Hypothalamus (tissue), 51 donors: Measurements from ENCODE around the gene SPECC1.
"Not testable (repeated sequence)": the region's sequence is repeated elsewhere in the genome, so short reads cannot be mapped to it uniquely, and the experiment has no call there.

ENCODE experiments used
- DNase-seq, 51 donors: peaks; one replicate each; lab custom pipeline; 2025; lab: John Stamatoyannopoulos, UW

SPECC1 gene

DNA sequence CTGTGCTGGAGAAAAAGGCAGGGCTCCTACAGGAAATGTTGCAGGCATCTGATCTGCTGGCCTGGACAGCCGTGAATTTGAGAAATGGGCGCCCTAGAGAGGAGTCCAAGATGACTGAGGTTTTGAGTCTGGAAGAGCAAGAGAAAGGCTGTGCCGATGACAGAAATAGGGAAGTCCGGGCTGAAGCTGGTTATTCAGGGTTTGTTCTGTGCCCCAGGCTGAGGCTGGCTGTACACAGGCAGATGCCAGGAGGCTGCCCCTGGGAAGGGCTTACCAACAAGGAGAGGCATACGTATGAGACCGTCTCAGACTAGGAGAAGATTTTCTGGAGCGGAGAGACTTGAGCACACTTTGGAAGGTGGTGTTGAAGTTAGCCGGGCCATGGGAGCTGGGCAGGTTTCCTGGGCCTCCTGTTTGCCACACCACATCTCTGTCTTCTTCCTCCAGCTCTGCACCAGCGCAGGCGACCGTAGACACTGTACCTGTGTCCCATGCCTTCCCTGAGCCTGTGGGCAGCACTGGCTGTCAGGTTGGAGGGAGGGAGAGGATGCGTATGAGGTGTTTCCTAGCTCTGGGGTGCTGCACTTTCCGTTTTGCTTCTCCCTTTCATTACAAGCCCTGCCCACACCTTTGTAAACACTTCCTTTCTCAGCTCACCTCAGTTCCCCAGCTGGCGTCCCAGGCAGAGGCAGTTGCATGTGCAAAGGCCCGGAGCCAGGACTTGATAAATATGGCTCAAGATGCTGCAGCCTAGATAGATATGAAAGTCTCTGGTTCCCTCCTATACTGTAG lies 80.8 kb downstream of the SPECC1 start:
- DNase-seq, result no peak

DNA sequence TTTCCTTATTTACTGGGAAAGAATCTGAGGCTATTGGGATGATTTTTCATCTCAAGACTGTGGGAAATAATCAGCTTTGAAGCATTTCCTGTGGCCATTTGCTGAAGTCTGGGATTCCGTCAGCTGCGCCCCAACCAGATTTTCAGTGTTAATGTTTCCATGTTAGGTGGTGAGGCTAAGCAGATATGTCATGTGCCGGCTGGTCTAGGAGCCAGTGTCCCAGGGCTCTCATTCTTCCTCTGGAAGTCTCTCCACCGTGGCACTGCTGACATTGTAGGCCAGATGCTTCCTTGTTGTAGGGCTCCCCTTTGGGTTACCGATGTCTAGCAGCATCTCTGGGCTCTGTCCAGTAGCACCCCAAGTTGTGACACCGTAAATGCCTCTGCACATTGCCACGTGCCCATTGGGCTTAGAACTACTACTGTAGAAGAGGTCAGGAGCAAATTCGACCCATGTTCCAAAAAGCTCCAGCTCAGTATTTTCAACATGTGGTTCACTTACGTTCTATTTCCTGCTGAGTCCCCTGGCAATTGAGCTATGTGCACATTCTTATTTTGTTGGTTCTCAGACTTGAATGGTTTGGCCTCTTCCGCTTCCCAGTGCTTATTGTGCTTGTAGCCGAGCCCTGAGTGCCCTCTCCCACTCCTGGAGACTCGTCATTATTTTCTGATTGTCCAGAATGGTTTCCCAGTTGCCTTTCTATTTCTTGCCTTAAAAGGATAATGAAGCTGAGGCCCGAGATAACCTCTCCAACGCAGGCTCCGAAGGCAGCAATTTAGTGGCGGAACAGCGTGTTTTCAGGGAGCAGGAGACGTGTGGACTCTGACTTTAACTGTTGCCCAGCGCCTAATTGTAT lies 82.2 kb downstream of the SPECC1 start:
- peak in 1 of 51 donors; percentile 15 for DNase-seq

DNA sequence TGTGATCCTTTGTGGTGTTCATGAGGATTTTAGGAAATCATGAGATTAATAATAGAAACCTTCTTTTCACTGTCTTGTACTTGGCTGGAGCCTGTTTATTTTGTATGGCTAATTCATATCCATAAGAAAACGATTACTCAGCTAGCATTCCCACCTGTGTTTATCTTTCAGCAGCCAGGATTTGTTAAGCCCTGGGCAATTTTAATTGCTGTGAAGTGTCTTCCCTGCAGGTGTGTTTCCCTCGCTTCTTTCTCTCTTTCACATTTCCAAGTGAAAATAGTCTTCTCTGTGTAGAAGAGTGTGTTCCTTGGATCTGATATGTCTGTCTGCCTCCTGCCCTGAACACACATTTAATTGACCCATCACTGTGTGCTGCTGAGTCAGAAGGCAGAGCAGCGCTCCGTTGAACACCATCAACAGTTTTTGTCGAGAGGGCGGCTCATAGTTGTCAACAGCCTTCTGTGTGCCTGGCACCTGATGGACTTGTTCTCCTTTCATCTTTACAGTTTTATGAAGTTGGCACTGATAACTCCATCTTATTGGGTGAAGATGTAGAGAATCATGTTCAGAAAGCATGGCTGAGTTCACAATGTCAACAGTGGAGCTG lies 83.2 kb downstream of the SPECC1 start:
- no peak for DNase-seq

DNA sequence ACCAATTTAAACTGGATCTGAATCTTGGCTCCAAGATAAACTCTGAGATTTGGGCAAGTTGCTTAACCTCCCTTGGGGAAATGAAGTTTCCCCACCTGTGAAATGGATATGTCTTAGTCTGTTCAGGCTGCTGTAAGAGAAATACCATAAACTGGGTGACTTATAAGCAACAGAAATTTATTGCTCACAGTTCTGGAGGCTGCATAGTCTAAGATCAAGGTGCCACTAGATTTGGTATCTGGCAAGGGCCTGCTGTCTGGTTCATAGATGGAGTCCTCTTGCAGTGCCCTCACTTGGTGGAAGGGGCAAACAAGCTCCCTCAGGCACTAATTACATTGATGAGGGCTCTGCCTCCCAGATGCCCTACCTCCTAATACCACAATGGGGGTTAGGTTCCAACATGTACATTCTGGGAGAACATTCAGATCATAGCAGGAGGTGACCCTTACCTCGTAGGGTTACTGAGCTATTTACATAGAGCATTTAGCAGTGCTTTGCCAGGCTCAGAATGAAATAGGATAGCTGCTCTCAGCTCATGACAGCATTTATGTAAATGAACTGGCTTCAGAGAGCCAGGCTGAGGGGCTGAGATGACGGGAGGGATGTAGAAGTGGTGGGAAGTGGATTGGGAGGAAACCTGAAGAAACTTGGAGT lies 83.9 kb downstream of the SPECC1 start:
- DNase-seq, result no peak

DNA sequence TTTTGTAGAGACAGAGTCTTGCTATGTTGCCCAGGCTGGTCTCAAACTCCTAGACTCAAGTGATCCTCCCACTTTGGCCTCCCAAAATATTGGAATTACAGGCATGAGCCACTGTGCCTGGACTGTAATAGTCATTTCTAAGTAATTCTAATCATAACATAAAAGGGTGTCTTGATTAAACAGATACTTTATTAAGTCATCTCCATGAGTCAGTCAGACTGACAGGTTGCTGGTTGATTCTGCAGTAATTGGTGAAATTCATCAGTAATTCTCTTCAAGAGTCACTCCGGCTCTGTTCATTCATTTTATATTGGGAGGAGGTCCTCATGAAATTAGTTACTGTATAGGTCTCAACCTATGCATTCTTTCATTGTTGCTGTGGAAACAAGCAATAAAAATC lies 85.6 kb downstream of the SPECC1 start:
- DNase-seq, result peak in 1 of 51 donors; percentile 77

DNA sequence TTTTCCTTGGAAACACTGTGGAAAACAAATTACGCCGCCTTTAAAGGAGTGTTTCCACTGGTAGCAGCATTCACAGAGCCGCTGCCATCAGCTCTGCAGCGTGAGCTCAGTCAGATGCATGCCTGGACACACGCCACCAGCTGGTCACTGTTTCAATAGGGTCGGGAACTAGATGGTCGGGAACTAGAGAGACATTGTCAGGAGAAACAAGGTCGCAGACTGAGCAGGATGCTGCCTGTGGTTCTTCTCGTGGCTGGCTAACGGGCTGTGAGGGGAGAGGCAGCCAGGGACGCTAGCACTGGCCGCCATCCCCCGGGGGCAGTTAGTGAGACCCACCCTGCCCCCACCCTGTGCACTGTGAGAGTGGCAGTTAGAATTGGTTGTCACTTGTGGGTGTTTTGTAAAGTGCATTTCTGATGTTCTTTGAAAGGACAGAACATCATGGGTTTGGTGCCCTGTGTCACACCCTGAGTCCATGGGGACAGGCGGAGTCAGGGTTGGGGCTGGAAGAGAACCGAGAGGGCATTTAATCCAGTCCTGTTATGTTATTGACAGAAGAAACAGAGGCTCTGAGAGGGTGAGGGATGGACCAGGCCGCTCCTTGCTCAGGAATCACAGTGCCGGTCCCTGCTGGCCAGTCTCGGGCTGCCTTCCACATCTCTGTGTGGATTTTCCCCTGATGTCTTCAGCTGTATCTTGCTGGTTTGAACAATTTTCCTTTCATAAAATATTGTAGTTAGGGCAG lies 86.3 kb downstream of the SPECC1 start:
- DNase-seq, result peak in 46 of 51 donors; percentile 20 to 88 (median 70)

DNA sequence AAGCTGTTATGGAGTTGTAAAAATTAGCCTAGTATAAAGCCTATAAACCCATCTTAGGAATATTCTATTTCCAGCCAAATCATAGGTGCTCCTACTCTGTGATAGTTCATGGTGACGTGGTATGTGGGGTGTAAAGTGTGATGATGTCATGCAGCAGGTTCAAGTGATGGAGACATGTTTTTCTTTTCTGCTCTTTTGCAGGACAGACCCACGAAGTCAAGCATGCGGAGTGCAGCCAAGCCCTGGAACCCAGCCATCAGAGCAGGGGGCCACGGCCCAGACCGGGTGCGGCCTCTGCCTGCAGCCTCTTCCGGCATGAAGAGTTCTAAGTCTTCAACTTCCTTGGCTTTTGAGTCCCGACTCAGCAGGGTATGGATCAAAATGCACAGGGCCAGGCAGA lies 87.3 kb downstream of the SPECC1 start:
- DNase-seq, result no peak

DNA sequence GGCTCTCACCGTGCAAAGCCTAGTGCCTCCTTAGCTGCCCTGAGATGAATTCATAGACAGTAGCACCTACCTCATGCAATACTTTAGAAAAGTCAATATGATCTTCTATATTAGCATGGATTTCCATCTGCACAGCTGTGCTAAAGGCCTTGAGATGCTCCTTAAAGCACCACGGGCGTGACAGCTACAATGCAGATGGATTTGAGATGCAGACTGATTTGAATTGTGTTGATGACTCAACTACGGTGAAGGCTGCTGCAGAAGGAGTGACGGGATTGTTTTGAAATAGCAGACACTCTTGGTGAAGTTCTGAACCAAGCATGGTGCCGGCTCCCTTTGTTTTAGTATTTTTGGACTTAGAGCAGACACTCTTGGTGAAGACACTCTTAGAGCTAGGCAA lies 88.2 kb downstream of the SPECC1 start:
- DNase-seq, result peak in 1 of 51 donors; percentile 27

DNA sequence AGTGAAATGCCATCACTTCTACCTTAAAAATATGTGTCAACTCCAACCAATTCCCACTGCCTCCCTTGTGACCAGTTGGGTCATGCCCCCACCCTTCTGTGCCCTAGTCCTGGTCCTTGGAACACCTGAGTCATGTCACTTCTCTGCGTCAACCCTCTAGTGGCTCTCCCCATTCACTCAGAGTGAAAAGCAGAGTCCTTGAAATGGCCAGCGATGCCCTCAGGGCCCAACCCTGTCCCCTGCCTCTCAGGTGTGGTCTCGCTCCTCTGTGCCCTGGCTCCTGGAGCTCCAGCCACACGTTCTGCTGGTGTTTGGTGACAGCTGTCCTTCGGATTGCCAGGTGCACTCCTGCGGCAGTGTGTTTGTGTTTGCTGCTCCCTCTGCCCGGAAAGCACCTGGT lies 89.2 kb downstream of the SPECC1 start:
- DNase-seq, result no peak

DNA sequence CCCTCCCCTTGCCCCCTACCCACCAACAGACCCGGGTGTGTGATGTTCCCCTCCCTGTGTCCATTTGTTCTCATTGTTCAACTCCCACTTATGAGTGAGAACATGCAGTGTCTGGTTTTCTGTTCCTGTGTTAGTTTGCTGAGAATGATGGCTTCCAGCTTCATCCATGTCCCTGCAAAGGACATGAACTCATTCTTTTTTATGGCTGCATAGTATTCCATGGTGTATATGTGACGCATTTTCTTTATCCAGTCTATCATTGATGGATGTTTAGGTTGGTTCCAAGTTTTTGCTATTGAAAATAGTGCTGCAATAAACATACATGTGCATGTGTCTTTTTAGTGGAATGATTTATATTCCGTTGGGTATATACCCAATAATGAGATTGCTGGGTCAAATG lies 91.6 kb downstream of the SPECC1 start:
- DNase-seq, result not testable (repeated sequence)

DNA sequence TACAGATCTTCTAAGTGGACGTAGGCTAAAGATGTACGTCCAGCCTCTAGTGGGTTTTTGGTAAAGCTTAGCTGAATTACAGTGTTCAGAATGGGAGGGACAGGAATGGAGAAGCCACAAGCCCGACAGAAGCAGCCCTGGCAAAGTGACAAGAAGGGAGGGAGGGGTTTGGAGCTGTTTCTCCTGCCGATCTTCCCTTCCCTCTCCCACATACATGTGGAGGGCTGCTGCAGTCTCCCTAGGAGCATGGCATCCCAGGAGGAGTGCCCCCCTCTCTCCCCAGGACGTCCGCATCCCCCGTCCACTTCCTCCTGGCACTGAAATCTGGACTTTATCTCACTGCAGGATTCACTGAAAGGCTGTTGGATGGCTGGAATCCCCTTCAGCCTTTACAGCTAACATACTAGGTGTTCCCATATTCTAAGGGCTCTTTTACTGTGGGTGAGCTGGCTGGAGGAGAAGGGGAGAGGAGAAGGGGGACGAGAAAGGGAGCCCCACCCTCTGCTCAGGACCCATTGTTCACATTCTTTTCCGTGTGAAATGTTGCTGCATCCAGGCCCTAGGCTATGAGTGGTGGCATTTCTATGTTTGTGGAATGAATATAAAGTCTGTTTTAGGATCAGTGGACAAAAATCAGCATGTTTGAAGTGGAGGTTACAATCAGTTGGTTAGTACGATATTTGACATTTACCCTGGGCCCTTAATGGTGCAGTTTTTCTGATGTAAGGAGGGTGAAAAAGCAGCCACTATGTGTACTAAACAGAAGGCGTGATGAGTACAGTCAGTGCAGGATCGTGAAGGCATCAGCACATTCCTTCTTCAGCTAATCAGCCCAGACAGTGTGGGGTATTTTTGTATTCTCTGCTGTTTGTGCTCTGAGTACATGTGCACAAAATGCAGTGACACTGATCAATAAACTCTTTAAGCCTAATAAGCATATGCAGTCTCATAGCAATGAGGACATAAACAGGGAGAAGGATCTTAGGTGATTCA lies 94.6 kb downstream of the SPECC1 start:
- DNase-seq, result peak in 1 of 51 donors; percentile 12

DNA sequence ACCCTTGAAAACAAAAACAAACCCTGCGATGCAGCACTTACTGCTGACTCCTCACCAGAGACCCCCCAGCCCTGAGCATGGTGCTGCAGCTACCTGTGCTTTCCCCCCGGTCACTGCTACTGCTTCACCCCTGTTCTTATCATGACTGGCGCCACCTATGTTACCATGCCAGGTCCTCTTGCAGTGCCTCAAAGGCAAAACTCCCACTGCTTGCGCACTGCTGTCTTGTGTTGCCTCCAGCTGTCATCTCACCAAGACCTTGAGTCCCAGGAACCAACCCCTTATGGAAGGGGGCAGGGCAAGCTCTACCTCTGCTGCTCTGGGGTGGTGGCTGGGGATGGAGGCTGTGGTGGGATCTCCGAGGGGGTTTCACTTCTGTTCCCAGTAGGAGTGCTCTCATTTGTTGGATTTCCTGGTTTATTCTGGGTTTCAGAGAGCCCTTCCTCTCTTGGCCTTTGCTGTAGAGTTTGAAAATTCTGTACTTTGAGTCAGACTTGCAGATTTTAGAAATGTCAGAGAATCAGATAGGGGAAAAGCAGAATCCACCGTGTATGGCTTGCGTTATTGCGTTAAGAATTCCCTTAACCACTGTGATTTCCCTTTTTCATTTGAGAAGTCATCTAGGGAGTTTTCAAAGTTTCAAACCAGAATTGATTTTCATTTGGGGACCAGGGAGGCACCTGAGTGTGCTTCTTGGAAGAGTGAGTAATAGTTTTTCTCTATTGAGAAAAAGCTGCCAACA lies 96.6 kb downstream of the SPECC1 start:
- DNase-seq, result no peak

DNA sequence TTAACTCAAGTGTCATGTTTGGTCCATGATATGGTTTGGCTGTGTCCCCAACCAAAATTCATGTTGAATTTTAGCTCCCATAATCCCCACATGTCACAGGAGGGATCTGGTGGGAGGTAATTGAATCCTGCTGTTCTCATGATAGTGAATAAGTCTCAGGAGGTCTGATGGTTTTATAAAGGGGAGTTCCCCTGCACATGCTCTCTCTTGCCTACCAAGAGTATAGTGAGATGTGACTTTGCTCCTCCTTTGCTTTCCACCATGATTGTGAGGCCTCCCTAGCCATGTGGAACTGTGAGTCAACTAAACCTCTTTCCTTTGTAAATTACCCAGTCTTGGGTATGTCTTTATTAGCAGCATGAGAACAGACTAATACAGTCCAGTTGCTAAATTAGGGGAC lies 97.3 kb downstream of the SPECC1 start:
- DNase-seq, result not testable (repeated sequence)

DNA sequence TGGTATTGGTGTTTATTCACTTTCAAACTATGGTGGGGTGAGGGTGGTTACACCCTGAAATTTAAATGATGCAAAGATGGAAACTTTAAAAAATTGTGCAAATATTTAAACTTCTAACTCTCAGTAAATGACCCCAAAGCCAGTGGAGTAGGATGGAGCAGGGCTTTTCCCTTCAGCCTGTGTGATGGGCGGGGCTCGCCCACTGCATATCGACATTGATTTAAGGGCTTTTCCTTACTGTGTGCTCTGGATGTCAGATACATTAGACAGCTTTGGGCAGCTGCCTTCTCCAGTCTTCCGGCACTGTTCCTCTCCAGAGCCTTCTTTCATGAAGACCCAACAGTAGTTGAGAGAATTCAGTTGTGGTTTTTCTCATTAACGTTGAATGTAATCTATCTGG lies 99.9 kb downstream of the SPECC1 start:
- no peak for DNase-seq

DNA sequence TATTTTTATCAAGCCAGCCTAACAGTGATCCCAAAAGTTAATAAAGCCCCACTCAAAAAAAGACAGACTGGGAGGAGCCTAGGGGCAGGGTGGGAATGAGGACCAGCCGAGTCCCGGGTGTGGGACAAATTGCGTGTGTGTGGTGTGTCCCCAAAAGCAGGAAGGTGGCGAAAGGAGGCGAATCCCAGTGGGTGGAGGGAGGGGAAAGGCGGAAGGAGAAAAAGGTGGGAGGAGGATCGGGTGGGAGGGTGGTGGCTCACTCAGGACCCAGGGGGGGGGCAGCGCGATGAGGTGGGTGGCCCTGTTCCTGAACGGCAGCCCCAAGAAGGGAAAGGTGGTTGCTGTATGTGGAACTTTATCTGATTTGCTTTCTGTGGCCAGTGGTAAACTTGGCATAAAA lies 102.4 kb downstream of the SPECC1 start:
- DNase-seq, result no peak

DNA sequence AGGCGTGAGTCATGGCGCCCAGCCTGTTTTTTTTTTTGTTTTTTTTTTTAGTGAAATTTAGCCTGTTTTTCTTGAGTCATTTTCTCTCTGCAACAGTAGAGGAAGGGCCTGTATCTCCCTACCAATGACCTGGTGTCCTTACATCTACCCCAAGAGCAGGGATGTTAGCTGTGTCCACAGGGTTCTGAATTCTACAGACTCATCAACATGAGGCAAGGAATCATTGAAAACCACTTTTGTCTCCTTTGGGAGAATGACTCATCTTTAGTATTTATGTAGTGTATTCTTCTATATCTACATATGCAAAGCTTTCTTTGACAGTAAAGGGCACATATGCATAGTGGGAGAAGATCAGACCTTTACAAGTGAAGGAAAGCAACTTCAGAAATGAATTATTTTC lies 105.3 kb downstream of the SPECC1 start:
- DNase-seq, result no peak

DNA sequence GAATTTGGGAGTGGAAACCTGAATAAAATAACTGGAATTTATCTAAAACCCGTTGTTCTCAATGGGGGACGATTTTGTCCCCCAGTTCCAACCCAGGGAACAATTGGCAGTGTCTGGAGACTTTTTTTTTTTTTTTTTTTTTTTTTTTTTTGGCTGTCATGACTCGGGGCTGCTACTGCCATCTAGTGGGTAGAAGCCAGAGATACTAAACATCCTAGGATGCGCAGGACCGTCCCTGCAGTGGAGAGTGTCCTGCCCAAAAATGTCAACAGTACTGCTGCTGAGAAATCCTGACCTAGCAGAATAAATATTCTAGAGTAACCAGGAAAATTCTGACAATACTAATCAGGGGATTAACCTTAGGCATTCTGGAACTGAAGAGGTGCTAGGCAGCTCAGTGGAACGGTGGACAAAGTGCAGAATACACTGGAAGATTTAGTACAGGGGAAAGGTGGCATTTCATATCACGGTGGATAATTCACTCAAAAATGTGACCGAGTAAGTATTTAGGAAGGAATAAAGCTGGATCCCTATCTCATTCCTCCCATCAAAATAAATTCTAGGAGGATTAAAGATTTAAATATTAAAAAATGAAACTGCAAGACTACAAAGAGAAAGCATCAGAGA lies 107.6 kb downstream of the SPECC1 start:
- DNase-seq, result peak in 19 of 51 donors; percentile 13 to 75 (median 36)

DNA sequence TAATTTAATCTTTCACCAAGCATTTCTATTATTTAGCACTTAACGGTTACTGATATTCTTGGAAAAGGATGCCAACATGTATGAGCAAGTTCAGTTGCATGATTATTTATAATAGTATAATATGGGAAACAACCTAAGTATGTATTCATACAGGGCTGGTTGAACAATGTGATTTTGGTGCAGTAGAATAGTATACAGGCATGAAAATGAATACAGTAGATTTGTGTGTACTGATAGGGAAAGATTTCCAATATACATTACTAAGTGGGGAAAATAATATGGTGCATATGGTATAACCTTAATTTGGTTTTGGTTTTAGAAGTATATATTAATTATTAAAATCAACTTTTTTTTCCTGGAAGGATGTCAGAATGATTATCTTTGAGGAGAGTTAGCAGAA lies 109.1 kb downstream of the SPECC1 start:
- no peak for DNase-seq
